NK-92 (cell line): ENCODE results near the gene ERC2.
"Not testable (repeated sequence)": the region's sequence is repeated elsewhere in the genome, so short reads cannot be mapped to it uniquely, and the experiment has no call there.

Experiments
- DNase-seq: peaks from one replicate; lab custom pipeline; 2025; ENCODE audit not compliant: unreplicated experiment; lab: John Stamatoyannopoulos, UW

The ERC2 gene

GRCh38 chr3:56318891-56319290 is 149.4 kb downstream of the ERC2 start:
- DNase-seq, result no peak

GRCh38 chr3:56316944-56317343 is 151.3 kb downstream of the ERC2 start:
- DNase-seq, result no peak

- DNase-seq, result no peak
Measured at GRCh38 chr3:56314842-56315241, 153.4 kb downstream of the ERC2 start.

- no peak for DNase-seq
Measured at GRCh38 chr3:56309465-56309864, 158.8 kb downstream of the ERC2 start.

DNA sequence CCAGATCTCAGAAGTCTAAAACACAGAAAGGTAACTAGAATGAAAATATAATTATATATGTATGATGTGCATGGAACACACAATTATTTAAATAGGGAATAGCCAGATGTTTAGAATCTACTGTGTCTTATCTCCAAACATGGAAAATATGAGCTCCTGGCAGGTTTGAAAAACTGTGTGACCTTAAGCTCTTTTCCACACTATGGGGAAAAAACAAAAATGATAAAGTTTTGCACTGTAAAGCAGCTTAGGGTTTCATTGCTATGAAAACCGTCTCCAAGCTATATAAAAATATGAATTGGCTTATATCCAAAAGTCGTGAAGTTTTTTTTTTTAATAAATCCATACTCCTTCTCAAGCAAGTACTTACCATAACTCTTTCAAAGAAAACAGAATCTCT is 159.8 kb downstream of the ERC2 start:
- no peak for DNase-seq

- no peak for DNase-seq
Measured at GRCh38 chr3:56304069-56304468, 164.2 kb downstream of the ERC2 start.

- DNase-seq, result no peak
Measured at GRCh38 chr3:56303487-56303886, 164.8 kb downstream of the ERC2 start.

- no peak for DNase-seq
Measured at GRCh38 chr3:56302417-56302816, 165.8 kb downstream of the ERC2 start.

DNA sequence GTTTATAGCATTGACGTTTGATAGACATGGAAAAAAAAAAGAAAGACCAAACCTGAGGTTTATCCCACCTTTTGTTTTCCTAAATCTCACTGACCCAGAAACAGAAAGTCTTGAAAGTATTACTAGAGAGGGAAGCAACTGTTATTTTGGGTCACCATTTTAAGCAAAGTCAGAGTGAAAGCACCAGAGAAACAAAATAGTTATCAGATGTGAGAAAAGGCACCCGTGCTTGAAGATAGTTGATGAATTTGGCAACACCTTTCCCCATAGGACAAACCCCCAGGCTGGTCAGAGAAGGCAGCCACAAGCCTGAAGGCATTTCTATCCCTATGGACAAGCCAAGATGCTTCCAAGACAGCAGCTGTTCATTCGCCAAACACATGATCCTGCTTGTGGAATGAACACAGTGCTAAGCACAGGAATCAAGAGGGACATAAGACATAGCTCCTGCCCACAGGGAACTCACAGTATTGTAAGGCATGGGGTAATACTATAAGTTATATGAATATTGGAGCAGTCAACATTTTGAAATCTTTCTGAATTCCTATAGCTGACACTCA is 170.9 kb downstream of the ERC2 start:
- no peak for DNase-seq

DNA sequence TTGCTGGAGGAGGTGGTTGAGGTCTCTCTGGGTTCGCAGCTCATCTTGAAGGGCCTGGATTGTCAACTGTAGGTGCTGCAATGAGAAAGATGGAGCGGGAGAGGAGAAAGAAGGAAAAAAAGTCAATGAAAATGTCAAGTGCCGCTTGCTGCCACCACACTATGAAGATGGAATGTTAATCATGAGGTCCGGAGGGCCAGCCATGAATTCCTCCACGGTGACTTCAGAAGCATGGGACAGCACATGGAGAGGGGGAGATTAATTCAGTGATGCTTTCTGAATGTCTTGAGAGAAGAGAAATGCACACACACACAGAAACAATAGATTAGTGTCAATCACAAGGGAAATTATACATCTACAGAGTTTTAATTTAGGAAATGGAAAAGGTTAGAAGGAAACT is 171.9 kb downstream of the ERC2 start:
- DNase-seq, result no peak

- no peak for DNase-seq
Measured at GRCh38 chr3:56295161-56295560, 173.1 kb downstream of the ERC2 start.

GRCh38 chr3:56294286-56294685 is 174.0 kb downstream of the ERC2 start:
- no peak for DNase-seq

- DNase-seq, result no peak
Measured at GRCh38 chr3:56291953-56292352, 176.3 kb downstream of the ERC2 start.

- no peak for DNase-seq
Measured at GRCh38 chr3:56291244-56291680, 177.0 kb downstream of the ERC2 start.

DNA sequence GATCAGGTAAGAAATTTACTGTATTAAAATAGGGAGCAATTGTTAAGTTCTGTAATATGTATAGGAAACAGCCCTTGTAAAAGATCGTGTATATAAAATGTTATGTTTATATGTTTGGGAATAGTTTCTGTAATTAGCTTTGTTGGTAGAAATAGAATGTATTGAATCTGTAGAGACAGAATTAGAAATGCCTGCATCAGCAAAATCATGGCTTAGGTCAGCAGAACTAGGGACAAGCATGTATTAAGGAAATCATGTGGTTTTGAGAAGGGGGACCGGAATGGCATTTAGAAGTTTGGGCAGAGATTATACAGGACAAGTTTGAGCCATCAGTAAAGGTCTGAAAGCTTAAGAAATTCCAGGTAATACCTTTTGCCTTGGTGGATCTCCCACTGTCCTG is 177.9 kb downstream of the ERC2 start:
- DNase-seq, result no peak

- DNase-seq, result no peak
Measured at GRCh38 chr3:56288258-56288657, 180.0 kb downstream of the ERC2 start.

DNA sequence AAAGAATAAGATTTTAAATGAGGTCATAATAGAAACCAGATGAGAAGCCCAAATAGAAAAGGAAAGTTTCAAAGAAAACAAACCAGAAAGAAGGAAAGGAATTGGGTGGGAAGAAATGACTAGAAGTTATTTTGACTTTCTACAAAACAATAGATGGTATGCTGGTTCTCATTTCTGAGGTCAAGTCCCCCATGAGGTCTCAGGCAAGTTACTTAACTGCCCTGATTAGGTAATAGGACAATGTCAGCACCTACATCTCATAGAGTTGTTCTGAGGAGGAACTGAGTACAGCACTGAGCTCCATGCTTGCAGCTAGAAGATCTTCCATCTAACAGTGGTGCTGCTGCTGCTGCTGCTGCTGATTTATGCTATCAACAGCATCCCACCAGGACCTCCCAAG is 185.9 kb downstream of the ERC2 start:
- no peak for DNase-seq

GRCh38 chr3:56277236-56277635 is 191.0 kb downstream of the ERC2 start:
- DNase-seq, result no peak

GRCh38 chr3:56275120-56275519 is 193.1 kb downstream of the ERC2 start:
- no peak for DNase-seq

- DNase-seq, result no peak
Measured at GRCh38 chr3:56269755-56270535, 198.3 kb downstream of the ERC2 start.

GRCh38 chr3:56268616-56269383 is 199.5 kb downstream of the ERC2 start:
- DNase-seq, result no peak

DNA sequence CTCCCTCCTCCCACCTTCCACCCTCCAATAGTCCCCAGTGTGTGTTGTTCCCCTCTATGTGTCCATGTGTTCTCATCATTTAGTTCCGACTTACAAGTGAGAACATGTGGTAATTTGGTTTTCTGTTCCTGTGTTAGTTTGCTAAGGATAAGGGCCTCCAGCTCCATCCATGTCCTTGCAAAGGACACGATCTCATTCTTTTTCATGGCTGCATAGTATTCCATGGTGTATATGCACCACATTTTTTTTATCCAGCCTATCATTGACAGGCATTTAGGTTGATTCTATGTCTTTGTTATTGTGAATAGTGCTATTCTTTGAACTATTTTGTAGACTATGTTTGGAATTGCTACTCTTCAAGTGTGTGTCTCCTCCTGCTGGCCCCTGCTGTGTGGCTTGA is 206.4 kb downstream of the ERC2 start:
- DNase-seq, result not testable (repeated sequence)
